HAP-1 (cell line): ENCODE data around the gene RNASEH1.

Experiments
- DNase-seq, 2 experiments: peaks; one replicate each; pipeline ENCODE4 v3.0.0-alpha.2; 2016 to 2020; ENCODE audit warnings: low spot score in 2 of 2
- H3K27me3 ChIP-seq: fragments of 250-450 bp; sonication (Bioruptor Pico); 2 replicates; pipeline ENCODE4 v1.5.1; 2020; ENCODE audit warnings: low read depth, mild to moderate bottlenecking, moderate library complexity
- H3K36me3 ChIP-seq: fragments of 250-450 bp; sonication (Bioruptor Pico); replicated peaks from 2 replicates; pipeline ENCODE4 v1.5.1; 2020; ENCODE audit warnings: mild to moderate bottlenecking
- H3K4me1 ChIP-seq: fragments of 250-450 bp; sonication (Bioruptor Pico); 2 replicates; pipeline ENCODE4 v1.5.1; 2020; ENCODE audit warnings: mild to moderate bottlenecking
- H3K4me3 ChIP-seq: fragments of 250-450 bp; sonication (Bioruptor Pico); 2 replicates; pipeline ENCODE4 v1.5.1; 2020; ENCODE audit warnings: mild to moderate bottlenecking, moderate library complexity
- H3K9me3 ChIP-seq: fragments of 250-450 bp; sonication (Bioruptor Pico); 2 replicates; pipeline ENCODE4 v1.5.1; 2020; ENCODE audit warnings: mild to moderate bottlenecking, moderate library complexity
- in situ Hi-C: fragments of 300-500 bp; cut with MboI; formaldehyde crosslinking; loops from 3 replicates; pipeline ENCODE4 v1.14.3; 2020; ENCODE audit warnings: low sequenced_read_pairs, inconsistent platforms, mixed read lengths

The RNASEH1 gene

DNA sequence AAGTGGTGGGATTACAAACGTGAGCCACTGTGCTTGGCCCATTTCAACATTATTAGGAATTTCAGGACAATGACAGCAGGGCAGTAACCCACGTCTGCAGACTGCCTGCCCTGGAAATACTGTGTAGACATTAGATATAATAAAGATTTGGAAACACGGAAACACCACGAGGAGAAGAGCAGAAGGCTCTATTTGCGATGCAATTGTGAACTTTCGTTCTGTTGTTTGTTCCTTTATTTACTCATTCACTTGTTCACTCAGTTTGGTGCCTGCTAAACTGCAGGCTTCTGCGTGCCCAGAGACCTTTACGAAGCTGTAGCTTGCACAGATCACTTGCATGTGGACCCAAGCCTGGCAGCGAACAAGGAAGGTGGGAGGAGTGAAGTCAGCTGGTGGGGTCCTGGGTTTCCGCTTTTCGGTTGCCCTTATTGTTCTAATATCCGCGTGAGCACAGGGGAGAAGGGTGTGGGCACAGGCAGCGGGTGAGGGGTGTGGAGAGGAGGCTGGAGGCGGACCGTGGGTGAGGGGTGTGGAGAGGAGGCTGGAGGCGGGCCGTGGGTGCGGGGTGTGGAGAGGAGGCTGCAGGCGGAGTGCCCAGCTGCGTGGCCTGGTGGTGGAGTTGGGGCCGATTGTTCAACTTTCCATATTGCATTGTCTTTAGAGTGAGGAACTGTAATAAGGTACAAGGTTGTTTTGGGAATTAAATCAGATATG is 40.2 kb upstream of the RNASEH1 start:
- Histone ChIP-seq H3K9me3 (no peaks in the 10 kb centered on the region), H3K4me1 (no peaks in the 10 kb centered on the region), H3K4me3 (no peak overlapping the region), H3K27me3 (peaks cover 5% of the 10 kb centered on the region; the same call in 1 of the 2 replicates), H3K36me3 (no peaks in the 10 kb centered on the region)
- DNase-seq, result no peak
- in situ Hi-C loops, result no loop called here

DNA sequence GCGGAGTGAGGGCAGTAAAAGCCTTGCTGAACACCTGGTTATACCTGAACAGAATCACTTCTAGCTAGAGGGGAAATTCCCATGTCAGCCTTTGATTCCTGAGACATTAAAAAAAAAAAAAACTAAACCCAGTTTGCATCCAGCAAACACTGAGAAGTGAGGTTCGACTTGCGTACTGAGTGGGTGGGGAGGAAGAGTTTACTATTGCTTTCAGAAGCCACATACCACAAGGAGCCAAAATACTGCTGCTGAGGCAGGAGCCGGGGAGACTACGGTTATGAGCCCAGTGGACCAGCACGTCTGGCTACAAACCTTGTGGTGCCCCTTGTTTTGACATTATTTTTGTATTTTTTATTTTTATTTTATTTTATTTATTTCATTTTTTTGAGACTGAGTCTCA is 39.4 kb upstream of the RNASEH1 start:
- Histone ChIP-seq H3K9me3 (no peaks in the 10 kb centered on the region), H3K36me3 (no peaks in the 10 kb centered on the region), H3K4me3 (no peak overlapping the region), H3K4me1 (no peaks in the 10 kb centered on the region), H3K27me3 (peaks cover 5% of the 10 kb centered on the region; the same call in 1 of the 2 replicates)
- no peak for DNase-seq
- in situ Hi-C loops, result no loop called here

DNA sequence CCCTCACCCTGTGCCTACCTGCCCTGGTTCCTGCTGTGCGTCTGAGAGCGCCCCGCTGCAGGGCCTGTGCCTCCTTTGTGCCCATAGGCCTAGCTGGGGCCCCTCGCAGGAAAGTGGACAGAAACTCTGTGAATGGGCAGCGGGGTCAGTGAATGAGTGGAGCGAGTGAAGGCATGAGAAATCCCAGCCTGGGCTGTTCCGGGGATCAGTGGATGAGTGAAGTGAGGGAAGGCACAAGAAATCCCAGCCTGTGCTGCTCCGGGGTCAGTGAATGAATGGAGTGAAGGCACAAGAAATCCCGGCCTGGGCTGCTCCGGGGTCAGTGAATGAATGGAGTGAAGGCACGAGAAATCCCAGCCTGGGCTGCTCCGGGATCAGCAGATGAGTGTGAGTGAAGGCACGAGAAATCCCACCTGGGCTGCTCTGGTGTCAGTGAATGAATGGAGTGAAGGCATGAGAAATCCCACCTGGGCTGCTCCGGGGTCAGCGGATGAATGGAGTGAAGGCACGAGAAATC is 38.8 kb upstream of the RNASEH1 start:
- no peak for DNase-seq
- Histone ChIP-seq H3K27me3 (peaks cover 5% of the 10 kb centered on the region; the same call in 1 of the 2 replicates), H3K36me3 (no peaks in the 10 kb centered on the region), H3K4me3 (no peak overlapping the region), H3K4me1 (no peaks in the 10 kb centered on the region), H3K9me3 (no peaks in the 10 kb centered on the region)
- in situ Hi-C loops, result no loop called here

DNA sequence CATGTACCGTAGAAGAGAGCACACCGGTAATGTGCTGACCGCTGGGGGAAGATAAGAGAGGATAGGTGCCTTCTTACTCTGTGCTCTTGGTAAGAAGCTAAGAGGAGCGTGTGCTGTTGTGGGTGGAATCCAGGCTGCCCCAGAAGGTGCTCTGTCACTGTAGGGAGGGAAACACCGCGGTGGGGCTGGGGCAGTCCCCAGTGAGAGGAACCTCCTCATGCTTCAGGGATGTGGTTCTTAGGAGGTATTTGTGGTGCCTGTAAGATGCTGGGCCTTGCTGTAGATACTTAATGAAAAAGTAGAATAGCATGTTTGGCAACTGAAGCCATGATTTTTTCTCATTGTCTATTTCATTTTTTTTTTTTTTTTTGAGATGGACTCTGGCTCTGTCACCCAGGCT is 37.9 kb upstream of the RNASEH1 start:
- in situ Hi-C loops, result no loop called here
- H3K36me3 ChIP-seq, result no peaks in the 10 kb centered on the region
- no peaks in the 10 kb centered on the region for H3K9me3 ChIP-seq
- no peaks in the 10 kb centered on the region for H3K4me1 ChIP-seq
- H3K4me3 ChIP-seq, result no peak overlapping the region
- no peak for DNase-seq
- H3K27me3 ChIP-seq, result peaks cover 5% of the 10 kb centered on the region; the same call in 1 of the 2 replicates

DNA sequence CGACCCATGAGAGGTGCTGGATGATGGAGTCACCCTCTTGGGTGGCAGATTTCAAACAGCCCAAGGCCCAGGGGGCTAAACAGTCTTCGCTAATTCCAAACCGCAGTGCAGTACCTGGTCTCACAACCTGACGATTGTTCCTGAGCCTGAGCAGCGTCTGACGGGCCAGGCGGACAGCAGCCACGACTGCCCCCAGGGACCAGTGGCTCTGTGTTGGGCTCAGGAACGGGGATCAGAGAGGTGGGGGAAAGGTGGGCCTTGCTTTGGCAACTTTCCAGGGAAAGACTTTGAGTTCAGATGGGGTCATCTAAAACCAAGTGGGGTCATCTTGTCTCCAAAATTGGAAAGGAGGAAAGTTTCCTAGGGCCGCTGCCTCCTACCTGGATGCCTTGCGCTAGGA is 37.3 kb upstream of the RNASEH1 start:
- Histone ChIP-seq H3K27me3 (peaks cover 3% of the 10 kb centered on the region; the same call in 1 of the 2 replicates), H3K4me1 (no peaks in the 10 kb centered on the region), H3K9me3 (no peaks in the 10 kb centered on the region), H3K4me3 (no peak overlapping the region), H3K36me3 (no peaks in the 10 kb centered on the region)
- no peak for DNase-seq
- in situ Hi-C loops, result no loop called here

DNA sequence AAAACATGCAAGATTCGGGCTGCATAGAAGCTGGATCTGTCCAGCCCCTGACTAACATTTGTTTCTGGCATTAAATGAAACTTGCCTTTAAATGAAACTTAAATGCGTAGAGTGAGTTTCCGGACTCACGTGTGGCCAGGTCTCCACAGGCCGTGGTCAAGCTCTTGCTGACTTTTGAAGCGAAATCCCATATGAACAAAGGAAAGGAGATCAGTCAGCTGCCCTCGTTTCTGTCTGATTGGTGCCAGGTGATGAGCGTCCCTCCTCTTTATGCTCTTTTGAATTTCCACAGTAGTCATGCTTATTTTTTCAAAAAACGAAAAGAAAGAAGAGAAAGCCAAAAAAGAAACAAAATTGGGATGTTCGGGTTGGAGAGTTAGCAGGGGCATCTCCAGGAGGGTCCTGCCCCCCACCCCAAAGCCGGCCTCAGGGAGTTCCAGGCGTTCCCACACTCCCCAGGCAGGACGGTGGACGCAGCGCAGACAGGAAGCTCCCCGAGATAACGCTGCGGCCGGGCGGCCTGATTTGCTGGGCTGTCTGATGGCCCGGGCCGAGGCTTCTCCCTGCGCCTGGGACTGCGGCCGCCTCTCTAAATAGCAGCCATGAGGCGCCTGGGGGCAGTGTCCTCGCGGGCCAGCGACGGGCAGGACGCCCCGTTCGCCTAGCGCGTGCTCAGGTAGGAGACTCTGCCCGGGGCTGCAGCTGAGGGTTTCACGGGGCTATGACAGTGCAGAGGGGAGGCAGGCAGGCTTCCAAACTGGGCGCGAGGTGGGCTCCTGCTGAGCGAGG is 36.6 kb upstream of the RNASEH1 start, which contains the start of gene COLEC11:
Gene COLEC11 (plus strand): TSS at position 620 of the 789 bp plus-strand sequence. CDS start 9,229 bp downstream, outside the sequence.
- H3K4me3 ChIP-seq, result no peak within 1 kb of the TSS
- DNase-seq, result no peak
- in situ Hi-C loops, result no loop called here
- H3K27me3 ChIP-seq, result peaks cover 3% of the 10 kb centered on the region; the same call in 1 of the 2 replicates
- no peaks in the 10 kb centered on the region for H3K4me1 ChIP-seq
- H3K9me3 ChIP-seq, result no peaks in the 10 kb centered on the region
- no peaks in the 10 kb centered on the region for H3K36me3 ChIP-seq

DNA sequence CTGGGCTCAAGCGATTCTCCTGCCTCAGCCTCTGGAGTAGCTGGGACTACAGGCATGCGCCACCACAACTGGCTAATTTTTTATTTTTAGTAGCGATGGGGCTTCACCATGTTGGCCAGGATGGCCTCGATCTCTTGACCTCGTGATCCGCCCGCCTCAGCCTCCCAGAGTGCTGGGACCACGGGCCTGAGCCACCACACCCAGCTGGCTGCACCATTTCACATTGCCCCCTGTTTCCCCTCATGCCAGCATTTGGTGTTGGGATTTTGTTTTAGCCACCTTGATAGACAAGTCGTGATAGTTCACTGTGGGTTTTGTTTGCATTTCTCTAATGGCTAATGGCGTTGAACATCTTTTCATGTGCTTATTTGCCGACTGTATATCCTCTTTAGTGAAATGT is 31.0 kb upstream of the RNASEH1 start:
- H3K27me3 ChIP-seq, result no peaks in the 10 kb centered on the region
- no peaks in the 10 kb centered on the region; the same call in 1 of the 2 replicates for H3K36me3 ChIP-seq
- H3K4me1 ChIP-seq, result no peaks in the 10 kb centered on the region
- no peak overlapping the region for H3K4me3 ChIP-seq
- H3K9me3 ChIP-seq, result no peaks in the 10 kb centered on the region
- in situ Hi-C loops, result no loop called here
- no peak for DNase-seq

DNA sequence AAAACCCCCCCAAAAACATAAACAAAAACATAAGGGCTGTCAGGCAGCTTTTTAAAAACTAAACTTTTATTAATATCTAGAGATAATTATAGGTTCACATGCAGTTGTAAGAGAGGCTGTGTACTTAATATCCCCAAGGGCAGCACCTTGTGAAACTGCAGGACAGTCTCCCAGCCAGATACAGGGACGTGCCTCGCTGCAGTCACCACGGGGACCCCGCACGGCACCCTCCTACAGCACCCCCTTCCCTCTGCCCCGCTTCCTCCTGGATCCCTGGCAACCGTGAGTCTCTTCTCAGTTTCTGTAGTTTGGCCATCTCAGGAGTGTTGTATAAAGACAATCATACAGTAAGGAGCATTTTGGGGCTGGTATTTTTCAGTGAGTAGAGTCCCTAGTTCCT is 30.0 kb upstream of the RNASEH1 start:
- Histone ChIP-seq H3K4me1 (no peaks in the 10 kb centered on the region), H3K27me3 (no peaks in the 10 kb centered on the region), H3K9me3 (no peaks in the 10 kb centered on the region), H3K4me3 (no peak overlapping the region), H3K36me3 (peaks cover 8% of the 10 kb centered on the region)
- DNase-seq, result no peak
- in situ Hi-C loops, result no loop called here

DNA sequence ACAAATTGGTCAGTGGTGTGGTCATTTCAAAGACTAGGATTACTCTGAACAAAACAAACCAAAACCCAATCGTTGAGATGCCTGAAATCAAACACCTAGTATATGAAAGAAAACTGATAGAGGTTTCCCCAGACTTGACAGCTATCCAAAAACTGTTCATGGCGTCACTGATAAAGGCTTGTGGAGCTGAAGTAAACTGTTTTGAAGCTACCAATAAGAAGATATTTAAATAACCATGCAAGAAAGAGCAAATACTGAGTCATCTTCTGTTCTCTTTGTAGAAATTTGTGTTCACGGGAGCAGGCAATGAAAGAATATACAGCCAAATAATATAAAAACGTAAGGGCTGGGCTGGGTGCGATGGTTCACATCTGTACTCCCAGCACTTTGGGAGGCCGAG is 29.3 kb upstream of the RNASEH1 start:
- Histone ChIP-seq H3K36me3 (peaks cover 8% of the 10 kb centered on the region), H3K9me3 (no peaks in the 10 kb centered on the region), H3K4me3 (no peak overlapping the region), H3K27me3 (no peaks in the 10 kb centered on the region), H3K4me1 (no peaks in the 10 kb centered on the region)
- in situ Hi-C loops, result no loop called here
- DNase-seq, result no peak

DNA sequence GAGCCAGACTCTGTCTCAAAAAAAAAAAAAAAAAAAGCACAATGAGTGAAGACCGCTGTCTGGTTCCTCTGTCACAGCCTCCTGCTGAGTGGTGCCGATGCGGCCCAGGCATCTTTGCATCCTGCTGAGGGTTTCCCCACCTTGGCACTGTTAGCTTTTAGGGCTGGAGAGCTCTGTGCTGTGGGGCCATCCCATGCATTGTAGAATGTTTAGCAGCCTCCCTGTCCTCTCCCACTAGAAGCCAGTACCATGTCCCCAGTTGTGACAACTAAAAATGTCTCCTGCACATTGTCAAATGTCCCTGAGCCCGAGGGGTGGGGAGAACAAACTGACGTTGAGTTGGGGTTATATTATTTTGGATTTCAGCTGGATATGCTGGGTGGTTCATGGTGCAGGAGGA is 28.9 kb upstream of the RNASEH1 start:
- DNase-seq, result no peak
- H3K9me3 ChIP-seq, result no peaks in the 10 kb centered on the region
- no peaks in the 10 kb centered on the region for H3K27me3 ChIP-seq
- in situ Hi-C loops, result no loop called here
- H3K4me1 ChIP-seq, result no peaks in the 10 kb centered on the region
- peaks cover 12% of the 10 kb centered on the region for H3K36me3 ChIP-seq
- no peak overlapping the region for H3K4me3 ChIP-seq

DNA sequence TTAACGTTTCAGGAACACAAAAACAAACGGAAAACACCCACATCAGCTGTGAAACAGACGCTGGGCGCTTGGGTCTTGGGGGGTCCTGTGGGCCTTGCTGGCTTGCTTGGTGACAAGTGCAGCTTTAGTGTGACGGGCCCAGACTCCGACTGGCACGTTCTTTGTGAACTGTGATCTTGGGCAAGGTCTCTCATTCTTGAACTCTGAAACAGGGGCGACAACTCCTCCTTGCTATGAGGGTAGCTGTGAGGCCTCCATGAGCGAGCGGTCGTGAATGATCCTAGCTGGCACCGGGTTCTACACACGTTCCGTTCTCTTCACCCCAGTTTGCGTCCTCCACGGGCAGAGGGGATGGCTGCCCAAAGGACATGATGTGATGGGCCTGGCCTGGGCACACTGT is 28.1 kb upstream of the RNASEH1 start:
- no peak overlapping the region for H3K4me3 ChIP-seq
- no peak for DNase-seq
- peaks cover 20% of the 10 kb centered on the region for H3K36me3 ChIP-seq
- H3K27me3 ChIP-seq, result no peaks in the 10 kb centered on the region
- in situ Hi-C loops, result no loop called here
- no peaks in the 10 kb centered on the region for H3K9me3 ChIP-seq
- no peaks in the 10 kb centered on the region for H3K4me1 ChIP-seq

DNA sequence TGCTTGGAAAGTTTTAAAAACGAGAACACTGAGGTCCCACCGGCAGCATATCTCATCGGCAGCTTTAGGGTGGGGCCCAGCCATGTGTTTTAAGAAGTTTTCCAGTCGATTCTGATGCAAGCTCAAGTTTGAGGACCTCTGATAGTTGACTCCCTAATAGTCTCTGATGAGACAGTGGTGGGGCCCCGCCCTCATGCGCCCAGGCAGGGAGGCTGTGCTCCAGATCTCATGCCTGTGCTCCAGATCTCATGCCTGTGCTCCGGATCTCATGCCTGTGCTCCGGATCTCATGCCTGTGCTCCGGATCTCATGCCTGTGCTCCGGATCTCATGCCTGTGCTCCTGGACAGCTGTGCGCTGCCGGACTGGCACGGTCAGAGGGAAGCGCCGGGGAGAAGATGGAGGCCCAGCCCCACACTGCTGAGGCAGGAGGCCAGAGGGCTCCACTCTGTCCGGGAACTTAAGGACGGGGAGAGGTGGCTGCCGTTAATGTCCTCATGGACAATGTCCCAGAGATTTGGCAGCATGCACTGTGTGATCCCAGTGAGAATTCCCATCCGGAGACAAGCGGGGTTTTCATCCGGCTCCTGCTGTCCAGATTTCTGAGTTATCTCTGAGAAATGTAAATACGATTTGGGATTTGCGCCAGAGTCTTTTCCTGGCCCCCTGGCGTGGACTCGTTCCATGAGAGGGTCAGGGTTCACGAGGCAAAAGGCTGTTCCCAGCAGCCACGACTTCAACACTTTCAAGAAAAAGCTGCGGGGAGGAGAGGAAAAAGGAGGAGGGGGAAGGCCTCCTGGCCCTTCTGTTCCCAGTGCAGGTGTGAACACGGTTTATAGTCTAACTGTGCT is 27.4 kb upstream of the RNASEH1 start:
- Histone ChIP-seq H3K4me3 (no peak overlapping the region), H3K4me1 (no peaks in the 10 kb centered on the region), H3K36me3 (peaks cover 27% of the 10 kb centered on the region), H3K27me3 (no peaks in the 10 kb centered on the region), H3K9me3 (no peaks in the 10 kb centered on the region)
- DNase-seq, result no peak
- in situ Hi-C loops, result no loop called here

DNA sequence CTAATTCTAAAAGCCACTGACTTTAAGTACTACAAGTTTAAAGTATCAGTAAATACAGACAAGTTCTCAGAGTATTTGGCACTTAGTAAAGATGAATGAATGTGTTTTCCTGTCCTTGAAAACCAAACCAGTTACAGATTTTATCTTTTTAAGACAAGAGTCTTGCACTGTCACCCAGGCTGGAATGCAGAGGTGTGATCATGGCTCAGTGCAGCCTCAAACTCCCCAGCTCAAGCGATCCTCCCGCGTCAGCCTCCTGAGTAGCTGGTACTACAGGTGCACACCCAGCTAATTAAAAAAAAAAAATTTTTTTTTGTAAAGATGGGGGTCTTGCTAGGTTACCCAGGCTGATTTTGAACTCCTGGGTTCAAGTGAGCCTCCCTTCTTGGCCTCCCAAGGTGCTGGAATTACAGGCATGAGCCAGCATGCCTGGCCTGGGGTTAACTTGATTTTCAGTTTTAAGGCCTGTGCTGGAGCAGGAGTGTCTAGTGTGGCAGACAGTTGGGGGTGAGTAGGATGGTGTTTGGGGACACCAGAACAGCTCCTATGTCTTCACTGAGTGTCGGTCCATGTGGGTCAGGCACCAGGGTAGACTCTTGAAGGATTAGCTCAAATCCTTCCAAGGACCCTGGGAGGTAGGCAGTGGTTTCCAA is 26.6 kb upstream of the RNASEH1 start:
- peaks cover 34% of the 10 kb centered on the region for H3K36me3 ChIP-seq

More for the DNA sequence above, 26.6 kb upstream of the RNASEH1 start:
- no peaks in the 10 kb centered on the region for H3K9me3 ChIP-seq
- DNase-seq, result no peak
- no peaks in the 10 kb centered on the region for H3K27me3 ChIP-seq
- no peaks in the 10 kb centered on the region for H3K4me1 ChIP-seq
- in situ Hi-C loops, result no loop called here
- H3K4me3 ChIP-seq, result no peak overlapping the region
